Inflammatory macrophage treated with lipopolysaccharide for 4 hours (primary cell): ENCODE data around the gene ZNF511.

Source experiments
- DNase-seq: peaks from one replicate; pipeline ENCODE4 v3.0.0-alpha.2; 2020

The ZNF511 gene

GRCh38 chr10:133355991-133356390 is 47.3 kb downstream of the ZNF511 start:
- no peak for DNase-seq

- DNase-seq = no peak
Observed at GRCh38 chr10:133356549-133357284, 48.0 kb downstream of the ZNF511 start.

- peak; percentile 93 for DNase-seq
Observed at GRCh38 chr10:133357285-133358161, 48.8 kb downstream of the ZNF511 start, which contains the start of gene FUOM. Gene FUOM (minus strand): TSS chr10:133358019. CDS start chr10:133358007, 12 bp downstream.

GRCh38 chr10:133358162-133358924 is 49.6 kb downstream of the ZNF511 start:
- DNase-seq = no peak

- DNase-seq = no peak
Observed at GRCh38 chr10:133358925-133359310, 50.2 kb downstream of the ZNF511 start.

- no peak for DNase-seq
Observed at GRCh38 chr10:133359554-133359971, 50.8 kb downstream of the ZNF511 start.

GRCh38 chr10:133359972-133360610 is 51.4 kb downstream of the ZNF511 start:
- no peak for DNase-seq

- no peak for DNase-seq
Observed at GRCh38 chr10:133361227-133361626, 52.5 kb downstream of the ZNF511 start.

- DNase-seq = peak; percentile 10
Observed at GRCh38 chr10:133361773-133362441, 53.2 kb downstream of the ZNF511 start.
